HepG2 (cell line): ENCODE results near the gene SYTL3. TPM values are rescaled to one million over a fixed set of nuclear protein-coding genes. Genes with fewer than 3 reads are reported as not detected.
A peak's percentile ranks its signal among the peaks of the same experiment; 100 is the strongest.

Source experiments
- CSRNP2 ChIP-seq: sonication (generic); formaldehyde crosslinking; conservative IDR thresholded peaks from 2 replicates; pipeline ENCODE4 v1.8.0; 2022; ENCODE audit warnings: low read depth, missing genetic modification reagents
- UBTF ChIP-seq: sonication (generic); formaldehyde crosslinking; IDR thresholded peaks from 2 replicates; pipeline ENCODE4 v1.4.0; 2020; ENCODE audit warnings: mild to moderate bottlenecking, missing genetic modification reagents
- ZHX1 ChIP-seq: sonication (generic); formaldehyde crosslinking; IDR thresholded peaks from 2 replicates; pipeline ENCODE4 v1.8.1; 2022; ENCODE audit warnings: low read depth, mild to moderate bottlenecking, missing genetic modification reagents
- ZNF354B ChIP-seq: sonication (generic); formaldehyde crosslinking; IDR thresholded peaks from 2 replicates; pipeline ENCODE4 v1.8.0; 2022; ENCODE audit warnings: mild to moderate bottlenecking, missing genetic modification reagents
- ZNF383 ChIP-seq: sonication (generic); formaldehyde crosslinking; IDR thresholded peaks from 2 replicates; pipeline ENCODE4 v1.4.0; 2020; ENCODE audit warnings: missing genetic modification reagents, mild to moderate bottlenecking, borderline replicate concordance
- ZNF414 ChIP-seq: sonication (generic); formaldehyde crosslinking; IDR thresholded peaks from 2 replicates; pipeline ENCODE4 v1.5.0; 2020; ENCODE audit warnings: missing genetic modification reagents
- ZNF776 ChIP-seq: sonication (generic); formaldehyde crosslinking; IDR thresholded peaks from 2 replicates; pipeline ENCODE4 v1.4.0; 2020; ENCODE audit warnings: mild to moderate bottlenecking, missing genetic modification reagents
- ZSCAN5A ChIP-seq: sonication (generic); formaldehyde crosslinking; IDR thresholded peaks from 2 replicates; pipeline ENCODE4 v1.8.0; 2022; ENCODE audit warnings: mild to moderate bottlenecking, missing genetic modification reagents, borderline replicate concordance
- polyA plus RNA-seq, 8 experiments: library from polyadenylated mRNA; depleted of rRNA in 3 of 8; stranded (reverse) in 7 of 8; unstranded in 1 of 8; fragments of >200 nt; fragmentation: Illumina TruSeq in 4 of 8; extraction: Trizol in 4 of 8; gene quantifications; 2 replicates each; pipeline versions ENCODE4 v1.2.1 to v1.2.3, GENCODE V29; 2011 to 2016; ENCODE audit warnings: low read depth in 4 of 8, missing spikeins in 1 of 8, mixed read lengths in 1 of 8; ENCODE audit not compliant: insufficient read depth in 1 of 8
- total RNA-seq, 5 experiments: library from RNA; depleted of rRNA; stranded (reverse); fragments of >200 nt; fragmentation: Illumina TruSeq; extraction: Trizol; gene quantifications; 2 replicates each; pipeline ENCODE4 v1.2.3, GENCODE V29; 2016; ENCODE audit warnings: low read depth in 1 of 5

The SYTL3 gene
- total and polyA plus RNA-seq, 2 of the 13 experiments (the other 11 are each of a cell fraction or from before 2014, with no cell fraction given): 0.11 to 0.28 TPM

GRCh38 chr6:158703837-158704822, 54.3 kb downstream of the SYTL3 start (continued):
- TF ChIP-seq ZSCAN5A (CRISPR knock-in tag): peak; percentile 82; the same call in 1 of the 2 replicates
- peak; percentile 77; the same call in 1 of the 2 replicates for TF ChIP-seq ZNF383 (CRISPR knock-in tag)
- peak; percentile 73; the same call in 1 of the 2 replicates for TF ChIP-seq ZNF776 (CRISPR knock-in tag)
- TF ChIP-seq ZNF354B (CRISPR knock-in tag): no peak
- TF ChIP-seq UBTF: peak; percentile 79
- peak; percentile 61; the same call in 1 of the 2 replicates for TF ChIP-seq ZHX1 (CRISPR knock-in tag)
- TF ChIP-seq ZNF414 (CRISPR knock-in tag): peak; percentile 74
- no peak for TF ChIP-seq CSRNP2 (CRISPR knock-in tag)
